ENCODE measurements around the gene SPIRE1. TPM values are rescaled to one million over a fixed set of nuclear protein-coding genes. Genes with fewer than 3 reads are reported as not detected.

SPIRE1 gene
- total and polyA plus RNA-seq, 2 of the 4 experiments (the other 2 are of a cell fraction): 11.6 to 31.4 TPM

GRCh38 chr18:12579775-12580174, 78.1 kb downstream of the SPIRE1 start:
- WGBS, 2 experiments (ENCODE audit: extremely low coverage in 2 of 2, insufficient read length in 1 of 2): 100% methylated on average over 1 of the region's 2 CpGs; no CpG with 5 or more reads in 1 of the 2 experiments
- intact Hi-C loops (cut with micrococcal nuclease) (no loop called here), in situ Hi-C loops (cut with MboI; ENCODE audit: low sequenced_read_pairs) (no loop called here), dilution Hi-C loops (cut with HindIII; ENCODE audit: low sequenced_read_pairs, unreplicated experiment) (no loop called here)
- CTCF ChIA-PET: no interaction called here
- H2AK9ac ChIP-seq (replicated peaks; ENCODE audit: low read depth, low read length, poor library complexity): no peak overlapping the region
- H2BK15ac ChIP-seq (ENCODE audit: low read depth, low read length): no peak overlapping the region
- H2BK20ac ChIP-seq (ENCODE audit: low read depth, low read length): no peak overlapping the region
- no peak overlapping the region for H2AFZ ChIP-seq (replicated peaks; ENCODE audit: low read length, poor library complexity)
- no peak overlapping the region for H4K8ac ChIP-seq (ENCODE audit: low read depth in 2 of 2, low read length in 2 of 2)
- H3K14ac ChIP-seq (replicated peaks; ENCODE audit: low read depth, low read length): no peak overlapping the region
- H4K5ac ChIP-seq (ENCODE audit: low read depth, low read length): no peak overlapping the region
- 0 out of 2 replicates have a peak, but pooled peaks cover 3% of the 10 kb centered on the region for H3K9me1 ChIP-seq (ENCODE audit: insufficient read depth, low read length)
- H3K23ac ChIP-seq (ENCODE audit: low read depth, low read length): no peak overlapping the region
- POLR2A ChIA-PET (ENCODE audit: unreplicated experiment): no interaction called here
- H3K4ac ChIP-seq (ENCODE audit: low read depth, low read length): no peak overlapping the region
- TF ChIP-seq CEBPB (IDR thresholded peaks at IDR 0.05; ENCODE audit: low read depth, low read length) (no peak), ELK1 (IDR thresholded peaks at IDR 0.05; ENCODE audit: borderline replicate concordance, low read depth, low read length) (no peak), RCOR1 (IDR thresholded peaks at IDR 0.05; ENCODE audit: insufficient replicate concordance, low read length) (no peak), RFX5 (IDR thresholded peaks at IDR 0.05; ENCODE audit: low read depth, low read length) (no peak), CTCF (conservative IDR thresholded peaks at IDR 0.05; ENCODE audit: low read depth, low read length) (no peak), MAZ (IDR thresholded peaks at IDR 0.05; ENCODE audit: borderline replicate concordance, low read depth, low read length) (no peak), NFE2L2 (IDR thresholded peaks at IDR 0.05; ENCODE audit: low read depth, low read length) (no peak)
- H3K4me2 ChIP-seq (ENCODE audit: low read depth, low read length): no peak overlapping the region
- H2BK5ac ChIP-seq (ENCODE audit: low read depth, low read length, poor library complexity, severe bottlenecking): no peak overlapping the region
- H3K4me1 ChIP-seq (ENCODE audit: control insufficient read depth, insufficient read depth, low read length): peaks cover under 1% of the 10 kb centered on the region; the same call in 1 of the 2 replicates
- H2AK5ac ChIP-seq (ENCODE audit: low read depth, low read length): no peak overlapping the region
- H3K9me3 ChIP-seq (ENCODE audit: control insufficient read depth, insufficient read depth, low read length): no peaks in the 10 kb centered on the region
- no peak overlapping the region for H4K91ac ChIP-seq (ENCODE audit: insufficient read depth, low read depth, low read length)
- H3K18ac ChIP-seq (ENCODE audit: low read depth, low read length): no peak overlapping the region
- H3K27me3 ChIP-seq (ENCODE audit: control insufficient read depth, insufficient read depth, low read length): no peaks in the 10 kb centered on the region
- peaks cover 12% of the 10 kb centered on the region; the same call in 1 of the 2 replicates for H4K20me1 ChIP-seq (ENCODE audit: insufficient read depth, low read length)
- H3K36me3 ChIP-seq (ENCODE audit: control insufficient read depth, insufficient read depth, low read length): no peaks in the 10 kb centered on the region
- H3K79me1 ChIP-seq (ENCODE audit: low read depth in 1 of 2, low read length in 2 of 2): peaks cover 18 to 26% of the 10 kb centered on the region in 2 experiments; a peak in 3 of 4 replicates
- H3K4me3 ChIP-seq (ENCODE audit: insufficient read depth, low read depth, low read length): no peak overlapping the region
- no peak overlapping the region for H2BK120ac ChIP-seq (ENCODE audit: low read depth, low read length)
- DNase-seq (no peak), ATAC-seq (ENCODE audit: low read depth) (no peak)
- H3K56ac ChIP-seq (ENCODE audit: extremely low read depth, insufficient read depth, low read length): no peak overlapping the region
- no peak overlapping the region for H3K27ac ChIP-seq (ENCODE audit: insufficient read depth, low read length)
- H3K9ac ChIP-seq (ENCODE audit: low read depth, low read length): no peak overlapping the region
- no TSS peak for BruUV-seq (replicated peaks)

All from IMR-90 (cell line).